Type B pancreatic cell (in vitro differentiated cells): ENCODE results near the gene PARN. TPM values are rescaled to one million over a fixed set of nuclear protein-coding genes. Genes with fewer than 3 reads are reported as not detected.

Experiments used
- DNase-seq: peaks from one replicate; pipeline ENCODE4 v3.0.0; 2021; ENCODE audit warnings: mixed read lengths; ENCODE audit not compliant: unreplicated experiment; ENCODE audit errors: extremely low spot score
- H3K27ac Mint-ChIP-seq: 2 replicates; pipeline ENCODE4 v1.8.0; 2021; ENCODE audit warnings: mild to moderate bottlenecking, mixed read lengths
- H3K27me3 Mint-ChIP-seq: 2 replicates; pipeline ENCODE4 v1.8.0; 2021; ENCODE audit warnings: mixed read lengths
- H3K36me3 Mint-ChIP-seq: 2 replicates; pipeline ENCODE4 v1.8.0; 2021; ENCODE audit warnings: mixed read lengths
- H3K4me1 Mint-ChIP-seq: one replicate; pipeline ENCODE4 v1.8.0; 2021; ENCODE audit warnings: mixed read lengths; ENCODE audit not compliant: unreplicated experiment
- H3K4me3 Mint-ChIP-seq: 2 replicates; pipeline ENCODE4 v1.8.0; 2021; ENCODE audit warnings: mild to moderate bottlenecking, mixed read lengths
- H3K9me3 Mint-ChIP-seq: 2 replicates; pipeline ENCODE4 v1.8.0; 2021; ENCODE audit warnings: mixed read lengths
- total RNA-seq: library from RNA; stranded (reverse); gene quantifications from 2 replicates; pipeline ENCODE4 v1.2.1, GENCODE V29; 2021; ENCODE audit warnings: low replicate concordance
- TF ChIP-seq, protein P1 (sequence below): fragments of 200-600 bp; sonication (generic); conservative IDR thresholded peaks from 2 replicates; pipeline ENCODE4 v1.5.0; 2021; ENCODE audit warnings: antibody characterized with exemption, mild to moderate bottlenecking

PARN gene
- total RNA-seq, 1 donor from 2014 or later: 26.1 TPM

DNA sequence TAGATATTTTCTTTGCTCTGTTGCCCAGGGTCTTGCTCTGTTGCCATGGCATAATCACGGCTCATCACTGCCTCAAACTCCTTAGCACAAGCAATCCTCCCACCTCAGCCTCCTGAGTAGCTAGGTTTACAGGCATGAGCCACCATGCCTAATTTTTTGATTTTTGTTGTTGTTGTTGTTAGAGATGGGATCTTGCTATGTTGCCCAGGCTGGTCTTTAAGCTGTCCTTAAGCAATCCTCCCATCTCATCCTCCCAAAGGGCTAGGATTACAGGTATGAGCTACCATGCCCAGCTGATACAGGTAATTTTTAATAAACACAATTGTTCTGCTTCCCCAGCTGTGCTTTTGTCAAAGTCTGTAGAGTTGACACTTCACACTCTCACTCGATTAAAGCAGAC is 159.3 kb downstream of the PARN start:
- DNase-seq: no peak
- no peaks in the 10 kb centered on the region for H3K9me3 Mint-ChIP-seq
- peaks cover 15% of the 10 kb centered on the region for H3K4me1 Mint-ChIP-seq
- H3K36me3 Mint-ChIP-seq: peaks cover 6% of the 10 kb centered on the region
- H3K27me3 Mint-ChIP-seq: no peaks in the 10 kb centered on the region
- TF ChIP-seq, protein P1, sequence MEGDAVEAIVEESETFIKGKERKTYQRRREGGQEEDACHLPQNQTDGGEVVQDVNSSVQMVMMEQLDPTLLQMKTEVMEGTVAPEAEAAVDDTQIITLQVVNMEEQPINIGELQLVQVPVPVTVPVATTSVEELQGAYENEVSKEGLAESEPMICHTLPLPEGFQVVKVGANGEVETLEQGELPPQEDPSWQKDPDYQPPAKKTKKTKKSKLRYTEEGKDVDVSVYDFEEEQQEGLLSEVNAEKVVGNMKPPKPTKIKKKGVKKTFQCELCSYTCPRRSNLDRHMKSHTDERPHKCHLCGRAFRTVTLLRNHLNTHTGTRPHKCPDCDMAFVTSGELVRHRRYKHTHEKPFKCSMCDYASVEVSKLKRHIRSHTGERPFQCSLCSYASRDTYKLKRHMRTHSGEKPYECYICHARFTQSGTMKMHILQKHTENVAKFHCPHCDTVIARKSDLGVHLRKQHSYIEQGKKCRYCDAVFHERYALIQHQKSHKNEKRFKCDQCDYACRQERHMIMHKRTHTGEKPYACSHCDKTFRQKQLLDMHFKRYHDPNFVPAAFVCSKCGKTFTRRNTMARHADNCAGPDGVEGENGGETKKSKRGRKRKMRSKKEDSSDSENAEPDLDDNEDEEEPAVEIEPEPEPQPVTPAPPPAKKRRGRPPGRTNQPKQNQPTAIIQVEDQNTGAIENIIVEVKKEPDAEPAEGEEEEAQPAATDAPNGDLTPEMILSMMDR: no peak
- H3K27ac Mint-ChIP-seq: no peak overlapping the region
- H3K4me3 Mint-ChIP-seq: no peak overlapping the region

DNA sequence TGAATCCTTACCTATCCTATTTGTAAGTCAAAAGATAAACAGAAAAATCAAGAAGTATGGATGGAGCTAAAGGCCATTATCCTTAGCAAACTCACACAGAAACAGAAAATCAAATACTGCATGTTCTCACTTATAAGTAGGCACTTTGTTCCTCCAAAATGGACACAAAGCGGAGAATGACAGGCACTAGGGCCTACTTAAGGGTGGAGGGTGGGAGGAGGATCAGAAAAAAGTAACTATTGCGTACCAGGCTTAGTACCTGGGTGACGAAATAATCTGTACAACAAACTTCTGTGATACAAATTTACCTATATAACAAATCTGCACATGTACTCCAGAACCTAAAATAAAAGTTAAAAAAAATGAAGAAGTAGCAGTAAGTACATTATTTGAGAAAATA is 164.3 kb downstream of the PARN start:
- H3K4me3 Mint-ChIP-seq: no peak overlapping the region
- no peaks in the 10 kb centered on the region for H3K9me3 Mint-ChIP-seq
- H3K4me1 Mint-ChIP-seq: peaks cover 10% of the 10 kb centered on the region

DNA sequence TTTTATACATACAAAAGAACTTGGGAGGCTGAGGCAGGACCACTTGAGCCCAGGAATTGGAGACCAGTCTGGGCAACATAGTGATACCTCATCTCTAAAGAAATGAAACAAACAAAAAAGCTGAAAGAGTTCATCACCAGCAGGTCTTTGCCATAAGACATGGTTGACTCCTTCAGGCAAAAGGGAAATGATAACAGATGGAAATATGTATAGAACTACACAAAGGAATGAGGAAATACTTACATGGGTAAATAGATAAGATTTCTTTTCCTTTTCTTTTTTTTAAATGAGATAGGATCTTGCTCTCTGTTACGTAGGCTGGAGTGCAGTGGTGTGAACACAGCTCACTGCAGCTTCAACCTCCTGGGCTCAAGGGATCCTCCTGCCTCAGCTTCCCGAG is 165.3 kb downstream of the PARN start:
- no peaks in the 10 kb centered on the region for H3K27me3 Mint-ChIP-seq
- H3K4me1 Mint-ChIP-seq: peaks cover 10% of the 10 kb centered on the region
- H3K36me3 Mint-ChIP-seq: peaks cover 32% of the 10 kb centered on the region
- no peaks in the 10 kb centered on the region for H3K9me3 Mint-ChIP-seq
- no peak overlapping the region for H3K4me3 Mint-ChIP-seq
- TF ChIP-seq, protein P1: no peak
- DNase-seq: no peak
- H3K27ac Mint-ChIP-seq: no peak overlapping the region

More for the DNA sequence above, 164.3 kb downstream of the PARN start:
- no peak for DNase-seq
- TF ChIP-seq, protein P1: no peak
- Mint-ChIP-seq H3K36me3 (peaks cover 29% of the 10 kb centered on the region), H3K27ac (no peak overlapping the region), H3K27me3 (no peaks in the 10 kb centered on the region)

DNA sequence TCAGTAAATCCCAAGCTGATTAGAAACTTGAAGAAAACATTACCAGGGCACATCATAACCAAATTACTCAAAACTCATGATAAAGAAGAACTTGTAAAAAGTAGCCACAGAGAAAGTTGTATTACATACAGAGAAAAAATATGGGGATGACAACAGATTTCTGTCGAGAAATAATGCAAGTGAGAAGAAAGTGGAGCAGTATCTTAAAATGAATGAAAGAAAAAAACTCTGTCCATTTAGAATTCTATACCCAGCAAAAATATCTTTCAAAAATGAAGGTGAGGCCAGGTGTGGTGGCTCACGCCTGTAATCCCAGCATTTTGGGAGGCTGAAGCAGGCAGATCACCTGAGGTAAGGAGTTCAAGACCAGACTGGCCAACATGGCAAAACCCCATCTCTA is 165.9 kb downstream of the PARN start:
- no peak for DNase-seq
- peaks cover 32% of the 10 kb centered on the region for H3K36me3 Mint-ChIP-seq
- no peak overlapping the region for H3K4me3 Mint-ChIP-seq
- no peaks in the 10 kb centered on the region for H3K27me3 Mint-ChIP-seq
- no peak overlapping the region for H3K27ac Mint-ChIP-seq
- TF ChIP-seq, protein P1: no peak
- H3K4me1 Mint-ChIP-seq: peaks cover 5% of the 10 kb centered on the region
- H3K9me3 Mint-ChIP-seq: no peaks in the 10 kb centered on the region

DNA sequence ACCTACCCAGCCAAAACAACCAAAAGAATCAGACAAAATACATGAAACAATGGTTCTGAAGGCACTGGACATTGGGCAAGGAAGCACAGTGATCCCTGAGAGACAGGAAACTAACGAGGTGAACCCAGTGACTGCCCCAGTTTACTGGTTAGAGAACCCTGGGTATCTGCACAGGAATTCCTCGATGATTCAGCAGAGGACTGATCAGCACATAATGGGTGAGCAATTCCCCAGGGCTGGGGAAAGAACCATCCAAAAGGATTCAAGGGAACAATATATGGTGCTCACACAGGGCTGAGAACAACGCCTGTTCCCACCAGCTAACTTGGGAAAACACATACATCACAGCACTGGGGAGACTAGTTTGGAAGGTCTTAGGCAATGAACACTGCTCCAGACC is 167.2 kb downstream of the PARN start:
- no peak for DNase-seq
- H3K4me1 Mint-ChIP-seq: peaks cover 5% of the 10 kb centered on the region

More for the DNA sequence above, 167.2 kb downstream of the PARN start:
- TF ChIP-seq, protein P1: no peak
- no peak overlapping the region for H3K4me3 Mint-ChIP-seq
- no peaks in the 10 kb centered on the region for H3K27me3 Mint-ChIP-seq
- no peaks in the 10 kb centered on the region for H3K9me3 Mint-ChIP-seq
- no peak overlapping the region for H3K27ac Mint-ChIP-seq
- H3K36me3 Mint-ChIP-seq: peaks cover 28% of the 10 kb centered on the region
